Epidermal melanocyte (primary cell): ENCODE data around the gene P4HA1.
"Not testable (repeated sequence)": the region's sequence is repeated elsewhere in the genome, so short reads cannot be mapped to it uniquely, and the experiment has no call there.

Source experiments
- DNase-seq: peaks from one replicate; pipeline ENCODE4 v3.0.0; 2011; ENCODE audit warnings: low spot score; ENCODE audit not compliant: insufficient read length

P4HA1 gene

DNA sequence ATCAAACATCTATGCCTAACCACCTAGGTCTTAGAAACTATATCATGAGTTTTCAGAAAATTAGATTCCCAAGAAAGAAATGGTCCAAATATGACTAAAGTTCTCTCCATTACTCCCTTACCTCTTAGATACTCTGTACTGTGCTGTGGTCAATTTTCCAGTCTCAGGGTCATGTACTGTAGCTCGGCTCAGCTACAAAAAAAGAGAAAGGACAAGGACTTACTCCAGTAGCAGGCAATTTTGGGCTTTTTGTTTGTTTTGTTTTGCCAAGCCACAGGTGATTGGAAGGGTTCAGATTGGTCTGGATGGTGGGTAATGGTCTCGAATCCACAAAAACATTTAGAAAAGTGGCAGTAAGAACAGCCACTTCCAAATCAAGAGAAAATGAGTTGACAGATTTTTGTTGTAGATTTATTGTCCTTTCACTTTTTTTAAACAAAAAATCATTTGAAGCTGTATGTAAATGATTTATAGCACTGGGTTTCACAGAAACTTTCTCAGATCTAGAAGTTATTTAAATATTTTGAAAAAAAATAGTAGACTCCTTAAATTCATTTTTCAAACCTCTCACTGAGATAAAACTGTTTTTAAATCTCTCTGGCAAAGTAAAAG is 52.8 kb downstream of the P4HA1 start:
- no peak for DNase-seq

DNA sequence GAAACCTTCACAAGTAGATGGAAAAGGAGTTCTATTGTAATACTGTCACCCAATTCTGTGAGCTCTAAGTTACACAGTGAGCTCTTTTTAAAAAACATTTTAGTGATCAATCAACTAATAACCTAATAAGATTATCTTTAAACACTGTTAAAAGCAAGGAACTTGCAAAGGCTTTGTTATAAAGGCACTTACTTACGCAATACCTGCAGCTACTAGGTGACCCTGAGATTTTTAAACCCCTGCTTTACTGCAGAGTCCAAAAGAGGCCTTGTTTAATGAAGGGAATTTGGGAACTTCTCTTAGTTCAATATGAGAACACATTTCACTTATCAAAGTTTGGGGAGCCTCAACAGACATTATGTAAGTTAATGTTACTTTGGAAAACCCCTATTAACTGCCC is 53.3 kb downstream of the P4HA1 start:
- no peak for DNase-seq

DNA sequence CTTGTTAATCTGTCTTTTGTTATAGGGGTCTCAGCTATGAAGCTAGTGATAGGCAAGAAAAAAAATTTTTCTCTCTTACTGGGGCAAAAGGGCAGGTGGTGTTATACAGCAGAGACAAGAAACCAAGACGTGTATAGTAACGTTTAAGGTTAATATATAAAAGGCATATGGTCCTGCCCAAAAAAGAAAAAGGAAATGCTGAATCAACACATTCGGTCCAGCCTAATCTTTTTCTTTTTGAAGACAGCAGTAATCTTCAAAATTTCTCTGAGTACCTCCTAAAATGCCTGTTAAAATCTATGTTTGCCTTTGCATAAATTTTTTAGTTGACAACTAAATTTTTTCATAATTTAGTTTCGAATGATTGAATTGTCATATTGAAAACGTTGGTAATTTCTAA is 54.5 kb downstream of the P4HA1 start:
- DNase-seq: no peak

DNA sequence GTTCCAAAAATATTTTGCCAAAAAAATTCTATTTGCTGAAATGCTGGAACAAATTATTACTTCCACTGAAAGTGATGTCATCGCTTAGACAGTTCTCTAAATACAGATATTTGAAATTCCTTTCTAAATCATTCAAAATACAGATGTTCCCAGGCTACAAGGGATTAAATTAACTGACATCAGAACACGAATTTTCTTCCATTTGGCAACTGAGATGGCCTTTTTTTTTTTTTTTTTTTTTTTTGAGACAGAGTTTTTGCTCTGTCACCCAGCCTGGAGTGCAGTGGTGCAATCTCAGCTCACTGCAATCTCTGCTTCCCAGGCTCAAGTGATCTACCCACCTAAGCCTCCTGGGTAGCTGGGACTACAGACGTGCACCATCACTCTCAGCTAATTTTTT is 57.0 kb downstream of the P4HA1 start:
- no peak for DNase-seq

DNA sequence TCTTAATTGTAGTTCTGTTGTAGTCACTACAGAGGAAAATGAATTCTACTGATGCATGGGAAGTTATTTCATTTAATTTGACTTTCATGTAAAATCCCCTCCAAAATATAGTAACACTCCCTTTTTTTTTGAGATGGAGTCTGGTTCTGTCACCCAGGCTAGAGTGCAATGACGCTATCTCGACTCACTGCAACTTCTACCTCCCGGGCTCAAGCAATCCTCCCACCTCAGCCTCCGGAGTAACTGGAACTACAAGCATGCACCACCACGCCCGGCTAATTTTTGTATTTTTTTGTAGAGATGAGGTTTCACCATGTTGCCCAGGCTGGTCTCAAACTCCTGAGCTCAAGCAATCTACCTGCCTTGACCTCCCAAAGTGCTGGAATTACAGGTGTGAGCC is 60.4 kb downstream of the P4HA1 start:
- not testable (repeated sequence) for DNase-seq

DNA sequence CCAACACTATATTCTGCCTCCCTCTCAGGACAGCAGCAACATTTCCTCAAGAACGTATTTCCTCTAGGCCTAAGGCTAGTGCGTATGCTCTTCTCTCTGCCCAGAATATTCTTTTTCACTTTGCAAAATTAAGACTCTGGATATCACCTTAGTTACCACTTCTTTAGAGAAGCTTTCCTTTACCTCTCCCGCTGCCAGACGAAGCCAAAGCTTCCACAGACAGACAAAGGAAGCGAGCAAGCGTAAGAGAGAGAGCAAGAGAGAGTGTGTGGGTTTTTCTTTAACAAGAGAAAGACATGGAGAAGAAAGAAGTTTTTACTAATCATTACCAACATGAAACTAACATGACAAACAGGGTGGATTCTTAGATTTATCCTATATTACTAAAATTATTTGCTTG is 64.1 kb downstream of the P4HA1 start:
- DNase-seq: no peak

DNA sequence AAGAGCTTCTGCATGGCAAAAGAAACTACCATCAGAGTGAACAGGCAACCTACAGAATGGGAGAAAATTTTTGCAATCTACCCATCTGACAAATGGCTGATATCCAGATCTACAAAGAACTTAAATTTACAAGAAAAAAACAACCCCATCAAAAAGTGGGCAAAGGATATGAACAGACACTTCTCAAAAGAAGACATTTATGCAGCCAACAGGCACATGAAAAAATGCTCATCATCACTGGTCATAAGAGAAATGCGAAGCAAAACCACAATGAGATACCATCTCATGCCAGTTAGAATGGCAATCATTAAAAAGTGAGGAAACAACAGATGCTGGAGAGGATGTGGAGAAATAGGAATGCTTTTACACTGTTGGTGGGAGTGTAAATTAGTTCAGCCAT is 70.0 kb downstream of the P4HA1 start:
- DNase-seq: not testable (repeated sequence)

DNA sequence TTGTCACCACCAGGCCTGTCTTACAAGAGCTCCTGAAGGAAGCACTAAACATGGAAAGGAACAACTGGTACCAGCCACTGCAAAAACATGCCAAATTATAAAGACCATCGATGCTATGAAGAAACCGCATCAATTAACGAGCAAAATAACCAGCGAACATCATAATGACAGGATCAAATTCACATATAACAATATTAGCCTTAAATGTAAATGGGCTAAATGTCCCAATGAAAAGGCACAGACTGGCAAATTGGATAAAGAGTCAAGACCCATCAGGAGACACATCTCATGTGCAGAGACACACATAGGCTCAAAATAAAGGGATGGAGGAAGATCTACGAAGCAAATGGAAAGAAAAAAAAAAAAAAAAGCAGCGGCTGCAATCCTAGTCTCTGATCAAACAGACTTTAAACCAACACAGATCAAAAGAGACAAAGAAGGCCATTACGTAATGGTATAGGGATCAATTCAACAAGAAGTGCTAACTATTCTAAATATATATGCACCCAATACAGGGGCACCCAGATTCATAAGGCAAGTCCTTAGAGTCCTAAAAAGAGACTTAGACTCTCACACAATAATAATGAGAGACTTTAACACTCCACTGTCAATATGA is 73.1 kb downstream of the P4HA1 start:
- not testable (repeated sequence) for DNase-seq

DNA sequence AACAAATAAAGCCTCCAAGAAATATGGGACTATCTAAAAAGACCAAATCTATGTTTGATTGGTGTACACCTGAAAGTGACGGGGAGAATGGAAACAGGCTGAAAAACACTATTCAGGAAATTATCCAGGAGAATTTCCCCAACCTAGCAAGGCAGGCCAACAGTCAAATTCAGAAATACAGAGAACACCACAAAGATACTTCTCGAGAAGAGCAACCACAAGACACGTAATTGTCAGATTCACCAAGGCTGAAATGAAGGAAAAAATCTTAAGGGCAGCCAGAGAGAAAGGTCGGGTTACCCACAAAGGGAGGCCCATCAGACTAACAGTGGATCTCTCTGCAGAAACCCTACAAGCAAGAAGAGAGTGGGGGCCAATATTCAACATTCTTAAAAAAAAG is 73.7 kb downstream of the P4HA1 start:
- not testable (repeated sequence) for DNase-seq

DNA sequence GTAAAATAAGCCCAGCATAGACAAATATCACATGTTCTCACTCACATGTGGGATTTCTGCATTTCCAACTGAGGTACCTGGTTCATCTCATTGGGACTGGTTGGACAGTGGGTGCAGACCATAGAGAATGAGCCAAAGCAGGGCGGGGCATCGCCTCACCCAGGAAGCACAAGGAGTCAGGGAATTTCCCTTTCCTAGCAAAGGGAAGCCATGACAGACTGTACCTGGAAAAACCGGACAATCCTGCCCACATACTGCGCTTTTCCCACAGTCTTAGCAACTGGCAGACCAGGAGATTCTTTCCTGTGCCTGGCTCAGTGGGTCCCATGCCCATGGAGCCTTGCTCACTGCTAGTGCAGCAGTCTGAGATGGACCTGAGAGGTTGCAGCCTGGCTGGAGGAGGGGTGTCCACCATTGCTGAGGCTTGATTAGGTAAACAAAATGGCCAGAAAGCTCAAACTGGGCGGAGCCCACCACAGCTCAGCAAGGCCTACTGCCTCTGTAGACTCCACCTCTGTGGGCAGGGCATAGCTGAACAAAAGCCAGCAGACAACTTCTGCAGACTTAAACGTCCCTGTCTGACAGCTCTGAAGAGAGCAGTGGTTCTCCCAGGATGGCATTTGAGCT is 75.0 kb downstream of the P4HA1 start:
- DNase-seq: not testable (repeated sequence)

DNA sequence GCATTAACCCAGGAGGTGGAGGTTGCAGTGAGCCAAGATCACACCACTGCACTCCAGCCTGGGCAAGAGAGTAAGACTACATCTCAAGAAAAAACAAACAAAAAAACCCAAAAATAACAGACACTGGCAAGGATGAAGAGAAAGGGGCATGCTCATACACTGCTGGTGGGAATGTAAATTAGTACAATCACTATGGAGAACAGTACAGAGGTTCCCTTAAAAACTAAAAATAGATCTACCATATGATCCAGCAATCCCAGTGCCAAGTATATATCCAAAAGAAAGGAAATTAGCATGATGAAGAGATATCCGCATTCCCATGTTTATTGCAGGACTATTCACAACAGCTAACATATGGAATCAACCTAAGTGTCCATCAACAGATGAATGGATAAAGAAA is 75.6 kb downstream of the P4HA1 start:
- DNase-seq: no peak

DNA sequence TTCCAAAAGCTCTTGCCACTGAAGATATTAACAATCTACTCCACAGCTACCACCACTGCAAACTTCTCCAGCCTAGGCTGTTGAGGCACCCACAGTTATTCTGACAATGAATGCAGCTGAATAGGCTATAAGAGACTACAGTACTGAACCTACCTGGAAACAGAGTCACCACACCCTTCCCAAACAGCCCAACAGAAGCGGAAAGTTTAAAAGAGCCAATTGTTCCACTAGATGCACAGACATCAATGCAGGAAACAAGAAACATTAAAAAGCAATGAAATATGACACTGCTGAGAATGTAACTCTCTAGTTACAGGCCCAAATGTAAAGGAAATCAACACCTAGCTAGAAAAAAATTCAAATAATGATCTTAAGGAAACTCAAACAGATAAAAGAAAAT is 77.6 kb downstream of the P4HA1 start:
- no peak for DNase-seq

DNA sequence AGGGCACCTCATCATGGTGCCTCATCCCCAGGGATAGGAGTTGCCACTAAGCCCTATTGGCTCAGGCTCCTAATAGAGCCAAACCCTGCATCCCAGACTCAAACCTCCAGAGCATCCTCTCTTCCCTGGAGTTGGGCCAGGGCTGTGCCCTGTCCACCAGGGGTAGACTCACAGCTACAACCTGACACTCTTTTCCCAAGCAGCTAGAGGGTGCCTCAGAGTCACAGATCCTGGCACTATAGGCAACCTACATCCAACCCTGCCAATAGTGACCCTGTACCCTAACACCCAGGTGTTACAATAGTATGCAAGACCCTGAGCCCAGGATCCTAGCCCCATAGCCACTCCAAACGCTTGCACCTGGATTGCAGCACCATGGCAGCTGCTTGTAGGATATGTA is 78.0 kb downstream of the P4HA1 start:
- no peak for DNase-seq

DNA sequence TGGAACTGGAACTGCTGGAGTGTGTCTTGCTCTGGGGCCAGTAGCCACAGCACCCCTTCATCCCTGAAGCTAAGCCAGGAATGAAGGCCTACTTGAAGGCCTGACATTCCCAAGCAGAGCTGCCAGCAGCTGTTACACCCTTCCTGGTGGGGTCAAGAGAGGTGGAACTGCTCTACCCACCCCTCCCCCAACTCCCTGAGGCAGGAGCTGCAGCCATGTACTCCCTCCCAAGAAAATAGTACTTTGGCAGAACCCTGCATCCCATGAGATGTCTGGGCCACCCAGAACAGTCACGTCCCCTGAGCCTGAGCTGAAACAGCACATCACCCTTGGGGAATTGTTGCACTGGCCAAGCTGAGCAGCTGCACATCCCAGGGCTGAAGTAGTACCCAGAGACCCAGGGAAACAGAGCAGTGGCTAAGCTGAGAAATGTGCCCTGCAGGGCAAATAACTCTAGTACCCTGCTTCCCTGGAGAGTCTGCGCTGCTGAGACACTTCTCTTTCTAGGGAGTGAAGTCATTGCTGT is 78.6 kb downstream of the P4HA1 start:
- no peak for DNase-seq

DNA sequence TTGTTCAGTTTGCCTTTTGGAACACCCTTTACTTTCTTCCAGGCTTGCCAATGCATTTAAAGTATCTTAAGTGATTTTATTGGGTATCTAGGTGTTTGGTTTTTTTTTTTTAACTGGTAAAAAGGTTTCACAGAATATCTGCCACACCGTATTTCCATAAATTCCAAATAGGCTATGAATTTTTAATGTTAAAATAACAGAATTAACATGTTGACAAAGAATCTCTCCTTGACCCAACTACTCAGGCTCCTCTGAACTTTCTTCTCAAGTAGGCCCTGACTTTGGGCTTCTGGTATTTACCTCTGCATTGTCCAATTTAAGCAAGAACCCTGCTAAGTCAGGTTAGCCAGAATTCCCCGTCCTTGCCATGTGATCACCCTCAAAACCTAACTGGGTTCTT is 80.9 kb downstream of the P4HA1 start:
- DNase-seq: no peak

DNA sequence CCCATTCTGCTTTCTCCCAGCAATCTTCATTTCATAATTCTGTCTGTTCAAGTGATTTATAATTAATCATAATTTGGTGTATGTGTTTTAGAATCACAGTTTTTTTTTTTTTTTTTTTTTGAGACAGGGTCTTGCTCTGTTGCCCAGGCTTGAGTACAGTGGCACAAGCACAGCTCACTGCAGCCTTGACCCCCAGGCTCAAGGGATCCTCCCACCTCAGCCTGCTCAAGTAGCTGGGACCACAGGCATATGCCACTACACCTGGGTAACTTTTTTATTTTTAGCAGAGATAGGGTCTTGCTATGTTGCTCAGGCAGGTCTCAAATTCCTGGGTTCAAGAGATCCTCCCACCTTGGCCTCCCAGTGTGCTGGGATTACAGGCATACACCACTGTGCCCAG is 92.8 kb downstream of the P4HA1 start:
- no peak for DNase-seq

DNA sequence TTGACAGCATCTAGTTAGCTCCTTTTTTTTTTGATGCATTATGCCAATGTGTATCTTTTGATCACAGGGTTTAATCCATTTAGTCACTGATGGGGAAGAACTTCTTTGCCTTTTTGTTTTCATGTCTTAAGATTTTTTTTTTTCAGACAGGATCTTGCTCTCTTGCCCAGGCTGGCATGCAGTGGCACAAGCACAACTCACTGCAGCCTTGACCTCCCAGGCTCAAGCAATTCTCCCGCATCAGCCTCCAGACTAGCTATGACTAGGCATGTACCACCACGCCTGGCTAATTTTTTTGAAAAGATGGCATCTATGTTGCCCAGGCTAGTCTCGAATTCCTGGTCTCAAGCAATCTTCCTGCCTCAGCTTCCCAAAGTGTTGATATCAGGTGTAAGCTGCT is 95.7 kb downstream of the P4HA1 start:
- DNase-seq: no peak

DNA sequence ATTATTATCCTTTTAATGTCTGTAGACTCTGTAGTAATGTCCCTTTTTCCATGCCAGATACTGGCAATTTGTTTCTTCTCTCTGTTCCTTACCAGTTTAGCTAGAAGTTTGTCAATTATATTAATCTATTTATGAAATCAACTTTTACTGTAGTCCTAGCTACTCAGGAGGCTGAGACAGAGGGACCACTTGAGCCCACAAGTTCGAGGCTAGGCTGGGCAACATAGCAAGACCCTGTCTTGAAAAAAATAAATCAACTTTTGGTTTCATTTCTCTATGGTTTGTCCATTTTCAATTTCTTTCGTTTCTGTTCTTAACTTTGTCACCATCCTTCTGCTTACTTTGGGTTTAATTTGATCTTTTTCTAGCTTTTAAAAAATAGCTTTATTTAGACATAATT is 99.6 kb downstream of the P4HA1 start:
- DNase-seq: no peak

DNA sequence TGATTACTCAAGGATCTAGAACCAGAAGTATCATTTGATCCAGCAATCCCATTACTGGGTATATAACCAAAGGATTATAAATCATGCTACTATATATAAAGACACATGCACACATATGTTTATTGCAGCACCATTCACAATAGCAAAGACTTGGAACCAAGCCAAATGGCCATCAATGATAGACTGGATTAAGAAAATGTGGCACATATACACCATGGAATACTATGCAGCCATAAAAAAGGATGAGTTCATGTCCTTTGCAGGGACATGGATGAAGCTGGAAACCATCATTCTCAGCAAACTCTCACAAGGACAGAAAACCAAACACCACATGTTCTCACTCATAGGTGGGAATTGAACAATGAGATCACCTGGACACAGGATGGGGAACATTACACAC is 101.2 kb downstream of the P4HA1 start:
- DNase-seq: not testable (repeated sequence)

DNA sequence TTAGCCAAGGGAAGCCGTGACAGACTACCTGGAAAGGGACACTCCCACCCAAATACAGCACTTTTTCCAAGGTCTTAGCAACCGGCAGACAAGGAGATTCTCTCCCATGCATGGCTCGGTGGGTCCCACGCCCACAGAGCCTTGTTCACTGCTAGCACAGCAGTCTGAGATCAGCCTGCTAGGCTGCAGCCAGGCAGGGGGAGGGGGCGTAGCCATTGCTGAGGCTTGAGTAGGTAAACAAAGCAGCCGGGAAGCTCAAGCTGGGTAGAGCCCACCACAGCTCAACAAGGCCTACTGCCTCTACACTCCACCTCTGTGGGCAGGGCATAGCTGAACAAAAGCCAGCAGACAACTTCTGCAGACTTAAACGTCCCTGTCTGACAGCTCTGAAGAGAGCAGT is 106.9 kb downstream of the P4HA1 start:
- not testable (repeated sequence) for DNase-seq

DNA sequence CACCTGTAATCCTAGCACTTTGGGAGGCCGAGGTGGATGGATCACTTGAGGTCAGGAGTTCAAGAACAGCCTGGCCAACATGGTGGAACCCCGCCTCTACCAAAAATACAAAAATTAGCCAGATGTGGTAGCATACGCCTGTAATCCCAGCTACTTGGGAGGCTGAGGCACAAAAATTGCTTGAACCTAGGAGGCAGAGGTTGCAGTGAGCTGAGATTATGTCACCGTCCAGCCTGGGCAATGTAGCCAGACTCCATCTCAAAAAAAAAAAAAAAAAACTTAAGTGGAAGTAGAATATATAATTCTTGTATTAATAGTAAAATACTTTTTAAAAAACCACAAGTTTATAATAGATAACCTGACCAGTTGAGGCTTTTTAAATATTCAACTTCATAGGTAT is 112.0 kb downstream of the P4HA1 start:
- DNase-seq: not testable (repeated sequence)

DNA sequence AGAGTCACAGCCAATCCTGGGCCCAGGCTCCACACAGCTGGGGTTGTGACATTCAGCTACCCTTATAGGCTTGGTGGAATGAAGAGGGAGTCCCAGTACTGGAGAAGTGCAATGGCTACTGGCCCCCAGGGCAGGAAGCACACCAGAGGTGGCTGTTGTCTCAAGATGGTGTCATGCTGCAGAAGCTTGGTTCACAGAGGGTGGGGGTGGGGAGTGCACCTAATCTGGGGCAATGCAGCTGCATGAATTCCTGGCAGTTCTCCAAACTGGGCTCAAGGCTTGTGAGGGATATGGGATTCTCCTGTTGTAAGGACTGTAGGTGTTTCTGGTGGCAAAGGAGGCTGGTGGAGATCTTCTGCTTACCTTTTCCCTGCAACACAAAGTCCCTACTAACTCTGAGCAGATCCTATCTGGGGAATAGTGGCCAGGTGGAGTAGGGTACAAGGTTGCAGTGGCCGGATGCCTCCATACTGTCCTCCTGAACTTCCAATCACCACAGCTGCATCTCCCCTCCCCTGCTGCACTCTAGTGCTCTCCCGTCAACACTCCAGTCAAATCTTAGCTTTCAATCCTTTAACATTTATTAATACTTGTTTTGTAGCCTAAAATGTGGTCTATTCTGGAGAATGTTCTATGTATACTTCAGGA is 114.7 kb downstream of the P4HA1 start:
- DNase-seq: no peak
